A549 (cell line): ENCODE measurements around the gene NKX3-2.

Experiments used
- CHD2 ChIP-seq: fragments of 150-350 bp; IDR thresholded peaks from 2 replicates; pipeline ENCODE4 v1.6.1; 2014; ENCODE audit warnings: low read length; ENCODE audit not compliant: partially characterized antibody
- ESRRA ChIP-seq: fragments of 150-350 bp; IDR thresholded peaks from 2 replicates; pipeline ENCODE4 v1.6.1; 2014; ENCODE audit warnings: mild to moderate bottlenecking, low read length, borderline replicate concordance
- TF ChIP-seq, protein P1 (sequence below): fragments of >200 bp; sonication (Bioruptor Twin); formaldehyde crosslinking; IDR thresholded peaks from 3 replicates; pipeline ENCODE4 v1.5.1; 2016

DNA sequence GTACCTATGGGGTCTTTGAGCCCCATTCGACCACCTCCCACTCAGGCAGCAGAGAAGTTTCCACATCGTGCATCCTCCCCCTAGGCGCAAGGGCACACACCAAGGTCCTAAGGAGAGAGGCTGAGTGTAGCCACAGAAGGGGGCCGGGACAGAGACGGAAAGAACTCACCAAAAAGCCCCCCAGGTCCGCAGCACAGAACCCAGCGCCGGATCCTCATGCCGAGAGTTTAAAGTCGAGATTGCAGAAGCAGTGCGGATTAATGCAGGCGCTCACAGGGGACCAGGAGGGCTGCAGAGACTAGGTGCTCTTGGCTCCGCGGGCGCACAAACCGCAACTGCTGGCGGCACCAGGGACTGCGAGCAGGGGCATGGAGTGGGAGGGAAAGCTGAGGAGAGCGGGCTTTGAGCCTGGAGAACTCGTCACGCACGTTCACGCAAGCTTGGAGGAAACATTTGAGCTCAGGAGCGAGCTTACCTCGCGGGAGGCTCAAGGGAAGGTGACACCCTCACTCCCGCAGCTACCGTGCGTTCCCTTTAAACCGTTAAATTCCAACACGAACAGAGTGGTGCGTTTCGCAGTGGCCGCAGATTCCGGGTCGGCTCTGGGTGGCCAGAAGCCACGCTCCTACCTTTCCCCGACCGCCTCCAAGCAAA lies 8.5 kb downstream of the NKX3-2 start:
- TF ChIP-seq, protein P1, sequence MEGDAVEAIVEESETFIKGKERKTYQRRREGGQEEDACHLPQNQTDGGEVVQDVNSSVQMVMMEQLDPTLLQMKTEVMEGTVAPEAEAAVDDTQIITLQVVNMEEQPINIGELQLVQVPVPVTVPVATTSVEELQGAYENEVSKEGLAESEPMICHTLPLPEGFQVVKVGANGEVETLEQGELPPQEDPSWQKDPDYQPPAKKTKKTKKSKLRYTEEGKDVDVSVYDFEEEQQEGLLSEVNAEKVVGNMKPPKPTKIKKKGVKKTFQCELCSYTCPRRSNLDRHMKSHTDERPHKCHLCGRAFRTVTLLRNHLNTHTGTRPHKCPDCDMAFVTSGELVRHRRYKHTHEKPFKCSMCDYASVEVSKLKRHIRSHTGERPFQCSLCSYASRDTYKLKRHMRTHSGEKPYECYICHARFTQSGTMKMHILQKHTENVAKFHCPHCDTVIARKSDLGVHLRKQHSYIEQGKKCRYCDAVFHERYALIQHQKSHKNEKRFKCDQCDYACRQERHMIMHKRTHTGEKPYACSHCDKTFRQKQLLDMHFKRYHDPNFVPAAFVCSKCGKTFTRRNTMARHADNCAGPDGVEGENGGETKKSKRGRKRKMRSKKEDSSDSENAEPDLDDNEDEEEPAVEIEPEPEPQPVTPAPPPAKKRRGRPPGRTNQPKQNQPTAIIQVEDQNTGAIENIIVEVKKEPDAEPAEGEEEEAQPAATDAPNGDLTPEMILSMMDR: no peak
- TF ChIP-seq ESRRA (no peak), CHD2 (no peak)
